ENCODE results near the gene RBMS3.

DNA sequence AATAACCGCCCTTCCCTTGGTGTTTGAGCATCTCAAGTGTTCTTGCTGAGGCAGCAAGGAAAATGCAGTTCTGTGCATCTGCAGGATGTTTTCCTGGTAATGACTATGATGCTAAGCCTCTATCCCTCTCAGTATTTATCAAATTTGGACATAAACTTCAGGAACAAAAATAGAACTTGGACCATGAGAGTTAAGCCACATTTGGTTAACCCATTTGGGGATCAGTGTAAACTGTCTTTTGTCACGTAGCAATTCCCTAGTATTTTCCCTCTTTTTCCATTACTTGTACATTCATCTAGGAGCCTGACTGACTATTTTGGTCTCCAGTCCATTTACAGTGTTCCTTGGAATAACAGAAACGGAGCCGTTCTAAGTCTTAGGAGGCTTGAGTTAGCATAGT lies 250.8 kb downstream of the RBMS3 start:
- TF ChIP-seq, protein P1, sequence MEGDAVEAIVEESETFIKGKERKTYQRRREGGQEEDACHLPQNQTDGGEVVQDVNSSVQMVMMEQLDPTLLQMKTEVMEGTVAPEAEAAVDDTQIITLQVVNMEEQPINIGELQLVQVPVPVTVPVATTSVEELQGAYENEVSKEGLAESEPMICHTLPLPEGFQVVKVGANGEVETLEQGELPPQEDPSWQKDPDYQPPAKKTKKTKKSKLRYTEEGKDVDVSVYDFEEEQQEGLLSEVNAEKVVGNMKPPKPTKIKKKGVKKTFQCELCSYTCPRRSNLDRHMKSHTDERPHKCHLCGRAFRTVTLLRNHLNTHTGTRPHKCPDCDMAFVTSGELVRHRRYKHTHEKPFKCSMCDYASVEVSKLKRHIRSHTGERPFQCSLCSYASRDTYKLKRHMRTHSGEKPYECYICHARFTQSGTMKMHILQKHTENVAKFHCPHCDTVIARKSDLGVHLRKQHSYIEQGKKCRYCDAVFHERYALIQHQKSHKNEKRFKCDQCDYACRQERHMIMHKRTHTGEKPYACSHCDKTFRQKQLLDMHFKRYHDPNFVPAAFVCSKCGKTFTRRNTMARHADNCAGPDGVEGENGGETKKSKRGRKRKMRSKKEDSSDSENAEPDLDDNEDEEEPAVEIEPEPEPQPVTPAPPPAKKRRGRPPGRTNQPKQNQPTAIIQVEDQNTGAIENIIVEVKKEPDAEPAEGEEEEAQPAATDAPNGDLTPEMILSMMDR (conservative IDR thresholded peaks at IDR 0.05; ENCODE audit: low read depth in 2 of 2): no peak
- TF ChIP-seq, protein P2, sequence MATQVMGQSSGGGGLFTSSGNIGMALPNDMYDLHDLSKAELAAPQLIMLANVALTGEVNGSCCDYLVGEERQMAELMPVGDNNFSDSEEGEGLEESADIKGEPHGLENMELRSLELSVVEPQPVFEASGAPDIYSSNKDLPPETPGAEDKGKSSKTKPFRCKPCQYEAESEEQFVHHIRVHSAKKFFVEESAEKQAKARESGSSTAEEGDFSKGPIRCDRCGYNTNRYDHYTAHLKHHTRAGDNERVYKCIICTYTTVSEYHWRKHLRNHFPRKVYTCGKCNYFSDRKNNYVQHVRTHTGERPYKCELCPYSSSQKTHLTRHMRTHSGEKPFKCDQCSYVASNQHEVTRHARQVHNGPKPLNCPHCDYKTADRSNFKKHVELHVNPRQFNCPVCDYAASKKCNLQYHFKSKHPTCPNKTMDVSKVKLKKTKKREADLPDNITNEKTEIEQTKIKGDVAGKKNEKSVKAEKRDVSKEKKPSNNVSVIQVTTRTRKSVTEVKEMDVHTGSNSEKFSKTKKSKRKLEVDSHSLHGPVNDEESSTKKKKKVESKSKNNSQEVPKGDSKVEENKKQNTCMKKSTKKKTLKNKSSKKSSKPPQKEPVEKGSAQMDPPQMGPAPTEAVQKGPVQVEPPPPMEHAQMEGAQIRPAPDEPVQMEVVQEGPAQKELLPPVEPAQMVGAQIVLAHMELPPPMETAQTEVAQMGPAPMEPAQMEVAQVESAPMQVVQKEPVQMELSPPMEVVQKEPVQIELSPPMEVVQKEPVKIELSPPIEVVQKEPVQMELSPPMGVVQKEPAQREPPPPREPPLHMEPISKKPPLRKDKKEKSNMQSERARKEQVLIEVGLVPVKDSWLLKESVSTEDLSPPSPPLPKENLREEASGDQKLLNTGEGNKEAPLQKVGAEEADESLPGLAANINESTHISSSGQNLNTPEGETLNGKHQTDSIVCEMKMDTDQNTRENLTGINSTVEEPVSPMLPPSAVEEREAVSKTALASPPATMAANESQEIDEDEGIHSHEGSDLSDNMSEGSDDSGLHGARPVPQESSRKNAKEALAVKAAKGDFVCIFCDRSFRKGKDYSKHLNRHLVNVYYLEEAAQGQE (IDR thresholded peaks at IDR 0.05; ENCODE audit: unreplicated experiment): no peak
- TF ChIP-seq CREB1 (CRISPR knock-in tag; IDR thresholded peaks at IDR 0.05; ENCODE audit: low read depth) (no peak), EZH2 (IDR thresholded peaks at IDR 0.05; ENCODE audit: low read depth, unreplicated experiment) (no peak), POLR2AphosphoS5 (IDR thresholded peaks at IDR 0.05; ENCODE audit: low read depth) (no peak), STAT1 (IDR thresholded peaks at IDR 0.05; ENCODE audit: unreplicated experiment) (no peak), ZNF331 (CRISPR knock-in tag; IDR thresholded peaks at IDR 0.05; ENCODE audit: low read depth) (no peak), JUNB (IDR thresholded peaks at IDR 0.05; ENCODE audit: unreplicated experiment) (no peak), EZH2phosphoT487 (IDR thresholded peaks at IDR 0.05; ENCODE audit: unreplicated experiment) (no peak)
